Astrocyte of the spinal cord (primary cell): ENCODE results near the gene ZNF497.
"Not testable (repeated sequence)": the region's sequence is repeated elsewhere in the genome, so short reads cannot be mapped to it uniquely, and the experiment has no call there.

Experiments used
- DNase-seq: peaks from one replicate; pipeline ENCODE4 v3.0.0; 2011; ENCODE audit warnings: low read depth, low spot score
- H3K4me3 ChIP-seq: 2 replicates; pipeline ENCODE4 v1.5.1; 2011; ENCODE audit warnings: low read depth, mild to moderate bottlenecking, low read length, moderate library complexity
- CTCF ChIP-seq: IDR thresholded peaks from 2 replicates; pipeline ENCODE4 v1.5.1; 2012; ENCODE audit warnings: low read depth, mild to moderate bottlenecking, low read length, inconsistent platforms
- in situ Hi-C: cut with HindIII; loops from 2 replicates; pipeline ENCODE4 v1.10.0; 2017; ENCODE audit warnings: low sequenced_read_pairs

The ZNF497 gene

GRCh38 chr19:58317476-58318072 is 45.0 kb downstream of the ZNF497 start:
- H3K4me3 ChIP-seq: no peak overlapping the region
- TF ChIP-seq CTCF: no peak
- in situ Hi-C loops: no loop called here
- DNase-seq: peak; percentile 39

DNA sequence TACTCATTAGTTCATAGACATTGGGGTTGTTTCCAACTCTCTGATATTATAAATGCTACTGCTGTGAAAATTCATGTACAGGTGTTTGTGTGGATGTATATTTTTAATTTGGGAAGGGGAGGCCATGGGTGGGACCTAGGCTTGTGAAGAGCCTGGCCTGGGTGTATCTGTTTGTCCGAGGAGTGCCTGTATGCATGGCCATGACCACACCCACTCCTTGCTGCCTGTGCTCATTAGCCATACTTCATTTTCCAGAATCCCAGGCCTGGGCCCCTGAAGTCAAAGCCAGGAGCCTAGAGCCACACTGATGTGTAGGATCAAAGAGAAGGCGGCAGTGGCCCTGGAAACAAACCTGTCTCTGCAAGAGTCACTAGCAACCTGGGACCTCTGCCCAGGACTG is 47.0 kb downstream of the ZNF497 start:
- in situ Hi-C loops: no loop called here
- no peak for DNase-seq
- no peak overlapping the region for H3K4me3 ChIP-seq
- no peak for TF ChIP-seq CTCF

DNA sequence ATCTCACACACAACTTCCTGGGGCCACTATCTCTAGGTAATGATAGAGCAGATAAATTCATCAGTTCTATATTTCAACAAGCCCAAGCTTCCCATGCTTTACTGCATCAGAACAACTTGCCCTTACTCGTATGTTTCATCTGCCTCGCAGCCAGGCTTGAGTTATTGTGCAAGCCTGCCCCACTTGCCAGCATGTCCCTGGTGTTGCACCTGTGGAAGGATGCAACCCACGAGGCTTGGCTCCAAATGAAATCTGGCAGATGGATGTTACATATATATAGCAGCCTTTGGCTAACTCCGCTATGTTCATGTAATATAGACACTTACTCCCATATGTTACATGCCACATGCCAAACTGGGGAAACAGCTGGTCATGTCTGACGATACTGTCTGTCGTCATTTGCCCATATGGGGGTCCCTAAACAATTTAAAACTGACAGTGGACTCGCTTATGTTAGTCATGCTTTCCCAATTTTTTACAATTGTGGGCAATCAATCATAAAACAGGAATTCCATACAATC is 51.1 kb downstream of the ZNF497 start:
- no peak overlapping the region for H3K4me3 ChIP-seq
- TF ChIP-seq CTCF: no peak
- in situ Hi-C loops: no loop called here
- DNase-seq: no peak

DNA sequence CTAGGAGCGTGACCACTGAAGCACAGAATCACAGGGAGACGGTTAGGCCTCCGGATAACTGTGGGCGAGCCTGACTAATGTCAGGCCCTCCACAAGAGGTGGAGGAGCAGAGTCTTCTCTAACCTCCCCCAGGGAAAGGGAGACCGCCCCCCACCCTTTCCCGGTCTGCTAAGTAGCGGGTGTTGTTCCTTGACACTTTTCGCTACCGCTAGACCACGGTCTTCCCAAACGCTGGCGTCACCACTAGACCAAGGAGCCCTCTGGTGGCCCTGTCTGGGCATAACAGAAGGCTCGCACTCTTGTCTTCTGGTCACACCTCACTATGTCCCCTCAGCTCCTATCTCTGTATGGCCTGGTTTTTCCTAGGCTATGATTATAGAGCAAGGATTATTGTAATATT is 51.9 kb downstream of the ZNF497 start:
- in situ Hi-C loops, H3K4me3 ChIP-seq: not testable (repeated sequence)
- peak; percentile 18 for DNase-seq

DNA sequence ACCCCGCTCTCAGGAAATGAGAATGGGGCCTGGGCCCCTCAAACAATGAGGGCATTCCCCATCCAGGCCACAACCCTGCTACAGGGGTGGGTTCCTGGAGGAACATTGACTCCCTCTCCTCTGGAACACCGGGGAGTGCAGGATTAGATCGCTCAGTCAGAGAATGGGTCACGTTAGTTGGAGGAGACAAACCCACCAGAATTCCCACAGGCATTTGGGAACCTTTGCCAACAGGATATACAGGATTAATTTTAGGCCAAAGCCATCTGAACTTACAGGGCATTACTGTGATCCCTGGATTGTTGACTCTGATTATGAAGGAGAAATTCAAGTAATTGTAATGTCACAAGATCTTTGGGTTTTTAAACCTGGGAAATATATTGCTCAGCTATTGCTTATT is 54.8 kb downstream of the ZNF497 start:
- no peak overlapping the region for H3K4me3 ChIP-seq
- no peak for DNase-seq
- in situ Hi-C loops: no loop called here
- no peak for TF ChIP-seq CTCF

- no peak for TF ChIP-seq CTCF
- peak; percentile 2 for DNase-seq
- in situ Hi-C loops: no loop called here
- H3K4me3 ChIP-seq: peak overlapping the region; percentile 94
Measured at GRCh38 chr19:58305932-58306323, 56.6 kb downstream of the ZNF497 start.

- H3K4me3 ChIP-seq: peak within 1 kb of the TSS; percentile 94
- in situ Hi-C loops: no loop called here
- peak; percentile 99 for DNase-seq
- peak; percentile 2 for TF ChIP-seq CTCF
Measured at GRCh38 chr19:58305065-58305931, 57.3 kb downstream of the ZNF497 start, which contains the start of gene ERVK3-1. TSS of gene ERVK3-1 (plus strand) at chr19:58305377. CDS start at chr19:58312169, 6,792 bp downstream.
